Panc1 (cell line): ENCODE results near the gene NDUFV2. TPM values are rescaled to one million over a fixed set of nuclear protein-coding genes. Genes with fewer than 3 reads are reported as not detected.

Source experiments
- ATAC-seq: fragments of 200-7000 bp; cut with Tn5 transposase; 2 replicates; pipeline ENCODE4 v1.9.1; 2020; ENCODE audit warnings: mild to moderate bottlenecking, moderate library complexity
- BruUV-seq: library from RNA; stranded (reverse); fragments of 400-500 nt; replicated peaks from 2 replicates; lab custom pipeline; 2021; lab: Mats Ljungman, UMichigan
- CTCF ChIA-PET: fragments of 300-600 bp; sonication (Branson Sonifier 250); formaldehyde crosslinking; loops from one replicate; lab custom pipeline; 2022; ENCODE audit warnings: antibody characterized with exemption; lab: Charles Lee
- POLR2A ChIA-PET: fragments of 300-600 bp; sonication (Branson Sonifier 250); formaldehyde crosslinking; loops from one replicate; lab custom pipeline; 2022; ENCODE audit warnings: antibody characterized with exemption; lab: Charles Lee
- DNase-seq: peaks from one replicate; pipeline ENCODE4 v3.0.0-alpha.2; 2010; ENCODE audit warnings: low read depth, low spot score
- H3K27ac ChIP-seq: 2 replicates; pipeline ENCODE4 v1.5.1; 2011; ENCODE audit warnings: mild to moderate bottlenecking, low read length, inconsistent platforms
- H3K27me3 ChIP-seq: fragments of 200-500 bp; sonication (Bioruptor generic); 2 replicates; pipeline ENCODE4 v1.6.0; 2014; ENCODE audit warnings: low read length, inconsistent platforms; ENCODE audit not compliant: control insufficient read depth, insufficient read depth
- H3K36me3 ChIP-seq: fragments of 200-500 bp; sonication (Bioruptor generic); 2 replicates; pipeline ENCODE4 v1.5.1; 2014; ENCODE audit warnings: inconsistent platforms, mild to moderate bottlenecking, low read length, moderate library complexity; ENCODE audit not compliant: control insufficient read depth, insufficient read depth
- H3K4me1 ChIP-seq: 2 replicates; pipeline ENCODE4 v1.5.1; 2011; ENCODE audit warnings: inconsistent platforms, mild to moderate bottlenecking, low read length, moderate library complexity; ENCODE audit not compliant: control insufficient read depth, insufficient read depth
- H3K4me3 ChIP-seq, 2 experiments: 2 replicates each; pipeline ENCODE4 v1.5.1; 2011 to 2012; ENCODE audit warnings: low read depth in 2 of 2, low read length in 2 of 2, mild to moderate bottlenecking in 2 of 2, inconsistent platforms in 1 of 2, moderate library complexity in 1 of 2
- H3K9me3 ChIP-seq: fragments of 200-500 bp; sonication (Bioruptor generic); 2 replicates; pipeline ENCODE4 v1.5.1; 2014; ENCODE audit warnings: low read depth, mild to moderate bottlenecking, inconsistent platforms, low read length, moderate library complexity; ENCODE audit not compliant: control insufficient read depth, insufficient read depth
- POLR2AphosphoS5 ChIP-seq: IDR thresholded peaks from 2 replicates; pipeline ENCODE4 v1.6.1; 2012; ENCODE audit warnings: mild to moderate bottlenecking, low read depth, low read length, moderate library complexity
- SIN3A ChIP-seq: IDR thresholded peaks from 2 replicates; pipeline ENCODE4 v1.6.1; 2012; ENCODE audit warnings: low read depth, mild to moderate bottlenecking, low read length, moderate library complexity, borderline replicate concordance; ENCODE audit not compliant: insufficient read depth
- TCF7L2 ChIP-seq: IDR thresholded peaks from 2 replicates; pipeline ENCODE4 v1.6.1; 2011; ENCODE audit warnings: mild to moderate bottlenecking, low read depth, low read length, inconsistent platforms
- in situ Hi-C: cut with HindIII; loops from 2 replicates; pipeline ENCODE4 v1.10.0; 2016; ENCODE audit warnings: low sequenced_read_pairs, low pct_unique_long_range_greater_than_20kb
- intact Hi-C: fragments of 100-400 bp; cut with micrococcal nuclease; formaldehyde crosslinking; loops from one replicate; pipeline ENCODE4 v1.10.0; 2022; ENCODE audit not compliant: unreplicated experiment
- total RNA-seq: library from RNA; stranded (reverse); gene quantifications from one replicate; pipeline ENCODE4 v1.2.1, GENCODE V29; 2021; ENCODE audit not compliant: unreplicated experiment
- TF ChIP-seq, protein P1 (sequence below), 2 experiments: IDR thresholded peaks; 2 replicates each; pipeline ENCODE4 v1.6.1; 2011 to 2012; ENCODE audit warnings: low read depth in 2 of 2, control low read depth in 1 of 2, low read length in 1 of 2, mild to moderate bottlenecking in 1 of 2, moderate library complexity in 1 of 2; ENCODE audit not compliant: insufficient read depth in 1 of 2
- TF ChIP-seq, protein P2 (sequence below): fragments of 450-650 bp; IDR thresholded peaks from 2 replicates; pipeline ENCODE4 v1.5.1; 2017; ENCODE audit warnings: mild to moderate bottlenecking

The NDUFV2 gene
- total RNA-seq, 1 experiment from 2014 or later: 157 TPM

- DNase-seq (no peak), ATAC-seq (no peak)
- Histone ChIP-seq H3K4me3 (no peak overlapping the region), H3K27me3 (no peaks in the 10 kb centered on the region), H3K36me3 (no peaks in the 10 kb centered on the region), H3K27ac (no peak overlapping the region), H3K4me1 (no peaks in the 10 kb centered on the region), H3K9me3 (no peaks in the 10 kb centered on the region)
- CTCF ChIA-PET: no interaction called here
- POLR2A ChIA-PET: interaction anchor here (0.7 kb wide), 1 partner anchor 182 kb away, joined by 10 read pairs; no protein-coding TSS in a partner anchor
- in situ Hi-C loops (no loop called here), intact Hi-C loops (no loop called here)
- no TSS peak for BruUV-seq
- TF ChIP-seq, protein P1, sequence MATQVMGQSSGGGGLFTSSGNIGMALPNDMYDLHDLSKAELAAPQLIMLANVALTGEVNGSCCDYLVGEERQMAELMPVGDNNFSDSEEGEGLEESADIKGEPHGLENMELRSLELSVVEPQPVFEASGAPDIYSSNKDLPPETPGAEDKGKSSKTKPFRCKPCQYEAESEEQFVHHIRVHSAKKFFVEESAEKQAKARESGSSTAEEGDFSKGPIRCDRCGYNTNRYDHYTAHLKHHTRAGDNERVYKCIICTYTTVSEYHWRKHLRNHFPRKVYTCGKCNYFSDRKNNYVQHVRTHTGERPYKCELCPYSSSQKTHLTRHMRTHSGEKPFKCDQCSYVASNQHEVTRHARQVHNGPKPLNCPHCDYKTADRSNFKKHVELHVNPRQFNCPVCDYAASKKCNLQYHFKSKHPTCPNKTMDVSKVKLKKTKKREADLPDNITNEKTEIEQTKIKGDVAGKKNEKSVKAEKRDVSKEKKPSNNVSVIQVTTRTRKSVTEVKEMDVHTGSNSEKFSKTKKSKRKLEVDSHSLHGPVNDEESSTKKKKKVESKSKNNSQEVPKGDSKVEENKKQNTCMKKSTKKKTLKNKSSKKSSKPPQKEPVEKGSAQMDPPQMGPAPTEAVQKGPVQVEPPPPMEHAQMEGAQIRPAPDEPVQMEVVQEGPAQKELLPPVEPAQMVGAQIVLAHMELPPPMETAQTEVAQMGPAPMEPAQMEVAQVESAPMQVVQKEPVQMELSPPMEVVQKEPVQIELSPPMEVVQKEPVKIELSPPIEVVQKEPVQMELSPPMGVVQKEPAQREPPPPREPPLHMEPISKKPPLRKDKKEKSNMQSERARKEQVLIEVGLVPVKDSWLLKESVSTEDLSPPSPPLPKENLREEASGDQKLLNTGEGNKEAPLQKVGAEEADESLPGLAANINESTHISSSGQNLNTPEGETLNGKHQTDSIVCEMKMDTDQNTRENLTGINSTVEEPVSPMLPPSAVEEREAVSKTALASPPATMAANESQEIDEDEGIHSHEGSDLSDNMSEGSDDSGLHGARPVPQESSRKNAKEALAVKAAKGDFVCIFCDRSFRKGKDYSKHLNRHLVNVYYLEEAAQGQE (IDR thresholded peaks at IDR 0.05; ENCODE audit: insufficient read depth in 1 of 2, low read depth in 2 of 2, low read length in 1 of 2): no peak
- TF ChIP-seq TCF7L2 (no peak), SIN3A (no peak), POLR2AphosphoS5 (no peak)
- TF ChIP-seq, protein P2, sequence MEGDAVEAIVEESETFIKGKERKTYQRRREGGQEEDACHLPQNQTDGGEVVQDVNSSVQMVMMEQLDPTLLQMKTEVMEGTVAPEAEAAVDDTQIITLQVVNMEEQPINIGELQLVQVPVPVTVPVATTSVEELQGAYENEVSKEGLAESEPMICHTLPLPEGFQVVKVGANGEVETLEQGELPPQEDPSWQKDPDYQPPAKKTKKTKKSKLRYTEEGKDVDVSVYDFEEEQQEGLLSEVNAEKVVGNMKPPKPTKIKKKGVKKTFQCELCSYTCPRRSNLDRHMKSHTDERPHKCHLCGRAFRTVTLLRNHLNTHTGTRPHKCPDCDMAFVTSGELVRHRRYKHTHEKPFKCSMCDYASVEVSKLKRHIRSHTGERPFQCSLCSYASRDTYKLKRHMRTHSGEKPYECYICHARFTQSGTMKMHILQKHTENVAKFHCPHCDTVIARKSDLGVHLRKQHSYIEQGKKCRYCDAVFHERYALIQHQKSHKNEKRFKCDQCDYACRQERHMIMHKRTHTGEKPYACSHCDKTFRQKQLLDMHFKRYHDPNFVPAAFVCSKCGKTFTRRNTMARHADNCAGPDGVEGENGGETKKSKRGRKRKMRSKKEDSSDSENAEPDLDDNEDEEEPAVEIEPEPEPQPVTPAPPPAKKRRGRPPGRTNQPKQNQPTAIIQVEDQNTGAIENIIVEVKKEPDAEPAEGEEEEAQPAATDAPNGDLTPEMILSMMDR: no peak
These were observed 40.1 kb upstream of the NDUFV2 start for GRCh38 chr18:9062418-9062751.

- no peak for DNase-seq
- TF ChIP-seq, protein P2: no peak
- Histone ChIP-seq H3K9me3 (no peaks in the 10 kb centered on the region), H3K4me3 (no peak overlapping the region), H3K36me3 (no peaks in the 10 kb centered on the region), H3K27ac (no peak overlapping the region), H3K4me1 (no peaks in the 10 kb centered on the region), H3K27me3 (no peaks in the 10 kb centered on the region)
- CTCF ChIA-PET: interaction anchor here (0.6 kb wide), 1 partner anchor 369 kb away, joined by 3 read pairs; no protein-coding TSS in a partner anchor
- in situ Hi-C loops: no loop called here
- BruUV-seq: no TSS peak
- POLR2A ChIA-PET: interaction anchor here (0.7 kb wide), 1 partner anchor 373 kb away, joined by 3 read pairs; no protein-coding TSS in a partner anchor
- intact Hi-C loops: no loop called here
- no peak for ATAC-seq
These were observed 36.6 kb upstream of the NDUFV2 start for GRCh38 chr18:9065864-9066263.
